Glomerular endothelial cell (primary cell): ENCODE data around the gene CXCR4. TPM values are rescaled to one million over a fixed set of nuclear protein-coding genes. Genes with fewer than 3 reads are reported as not detected.

ENCODE experiments used
- DNase-seq: peaks from one replicate; pipeline ENCODE4 v3.0.0-alpha.2; 2011; ENCODE audit warnings: low read depth, low spot score; ENCODE audit errors: extremely low read depth
- total RNA-seq: library from RNA; depleted of rRNA; stranded (reverse); fragments of >200 nt; gene quantifications from 2 replicates; pipeline ENCODE4 v1.2.3, GENCODE V29; 2015

Gene CXCR4
- total RNA-seq, 1 donor from 2014 or later: 211 TPM

GRCh38 chr2:136131961-136132824 lies 14.2 kb upstream of the CXCR4 start:
- DNase-seq: no peak

- DNase-seq: no peak
Observed at GRCh38 chr2:136131484-136131960, 13.6 kb upstream of the CXCR4 start.

- no peak for DNase-seq
Observed at GRCh38 chr2:136130511-136130910, 12.6 kb upstream of the CXCR4 start.

GRCh38 chr2:136130045-136130444 lies 12.1 kb upstream of the CXCR4 start:
- DNase-seq: no peak

- no peak for DNase-seq
Observed at GRCh38 chr2:136129601-136130000, 11.7 kb upstream of the CXCR4 start.

DNA sequence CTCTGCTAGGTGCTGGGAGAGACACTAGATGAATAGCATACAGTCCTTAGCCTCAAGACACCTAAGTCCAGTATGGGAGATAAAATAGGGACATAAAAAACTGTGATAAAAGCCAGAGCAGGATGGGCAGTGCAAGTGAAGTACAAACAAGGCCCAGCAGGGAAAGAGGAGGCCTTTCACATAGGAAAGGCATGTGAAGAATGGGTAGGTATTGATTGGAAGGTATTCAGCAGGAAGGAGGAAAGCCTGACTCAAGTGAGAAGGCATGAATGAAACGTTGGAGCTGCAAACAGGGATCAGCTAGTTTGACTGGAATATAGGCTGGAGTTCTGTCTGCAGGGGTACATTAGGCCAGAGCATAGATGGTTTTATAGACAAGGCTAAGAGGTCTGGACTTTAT lies 11.0 kb upstream of the CXCR4 start:
- DNase-seq: no peak

DNA sequence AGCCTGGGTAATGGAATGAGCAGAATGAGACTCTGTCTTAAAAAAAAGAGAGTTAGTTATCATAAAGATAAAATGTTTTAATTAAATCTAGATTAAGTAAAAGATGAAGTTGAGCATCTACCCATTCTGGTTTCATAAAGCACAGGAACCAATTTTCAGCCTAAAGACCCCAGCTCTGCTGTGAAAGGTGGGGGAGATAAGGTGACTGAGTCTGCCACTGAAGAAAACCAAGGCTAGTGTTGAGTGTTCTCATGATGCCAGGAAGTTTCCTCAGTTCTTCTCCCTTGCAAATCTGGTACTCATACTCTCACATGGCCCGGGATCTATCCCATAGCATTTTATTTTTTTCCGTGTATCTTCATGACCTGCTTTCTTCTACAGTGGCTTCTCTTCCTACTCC lies 10.4 kb upstream of the CXCR4 start:
- no peak for DNase-seq

GRCh38 chr2:136127356-136127755 lies 9.4 kb upstream of the CXCR4 start:
- no peak for DNase-seq

GRCh38 chr2:136126421-136126926 lies 8.5 kb upstream of the CXCR4 start:
- no peak for DNase-seq

DNA sequence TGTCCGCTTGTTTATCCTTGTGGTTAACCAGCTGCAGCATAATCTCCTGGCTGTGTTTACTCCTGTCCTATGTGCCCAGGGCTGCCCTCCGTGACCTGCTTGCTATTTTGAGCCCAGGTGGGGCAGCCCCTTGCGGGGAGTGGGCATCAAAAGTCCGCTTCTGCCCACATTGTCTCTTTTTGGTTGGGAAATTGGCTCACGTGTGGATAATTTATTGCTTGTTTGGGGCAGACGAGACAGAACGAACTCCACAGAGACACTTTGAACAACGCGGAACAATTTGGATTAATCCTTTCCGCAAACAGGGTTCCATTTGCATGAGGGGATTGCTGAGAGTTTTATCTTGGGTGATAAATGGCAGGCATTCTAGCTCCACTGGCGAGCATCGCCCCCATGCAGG lies 8.1 kb upstream of the CXCR4 start:
- no peak for DNase-seq

GRCh38 chr2:136125236-136125635 lies 7.3 kb upstream of the CXCR4 start:
- no peak for DNase-seq

GRCh38 chr2:136124805-136125204 lies 6.9 kb upstream of the CXCR4 start:
- DNase-seq: no peak

GRCh38 chr2:136122661-136123060 lies 4.7 kb upstream of the CXCR4 start:
- DNase-seq: no peak

DNA sequence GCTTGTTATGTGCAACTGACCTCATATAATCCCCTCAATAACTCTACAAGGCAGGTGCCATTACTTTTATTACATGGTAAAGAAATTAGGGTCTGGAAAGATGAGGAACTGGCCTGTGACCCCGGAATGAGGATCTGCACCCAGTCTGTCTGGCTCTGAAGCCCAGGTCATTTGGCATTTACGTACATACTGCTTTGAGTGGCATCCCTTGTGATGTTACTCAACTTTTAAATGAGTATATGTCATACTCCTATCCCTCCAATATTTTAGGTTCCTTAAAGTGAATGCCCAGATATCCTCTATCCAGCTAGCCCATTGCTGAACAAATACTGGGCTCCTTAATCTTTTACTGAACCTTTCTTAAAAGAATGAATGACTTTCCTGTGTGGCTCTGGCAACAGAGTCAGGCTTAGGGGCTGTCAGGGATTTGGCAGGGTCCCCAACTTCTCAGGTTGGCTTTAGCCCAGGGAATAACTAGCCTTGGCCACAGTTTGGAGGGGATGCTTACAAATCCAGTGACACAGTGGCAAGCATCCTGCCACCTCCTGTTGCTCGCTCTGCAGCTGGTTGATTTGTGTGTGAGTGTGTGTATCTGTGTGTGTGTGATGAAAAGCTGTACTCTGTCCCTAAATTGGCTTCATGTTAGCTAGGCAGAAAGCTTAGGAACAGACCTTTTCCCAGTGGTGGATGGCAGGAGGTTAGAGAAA lies 3.4 kb upstream of the CXCR4 start:
- no peak for DNase-seq

GRCh38 chr2:136119717-136120675 lies 2.0 kb upstream of the CXCR4 start:
- DNase-seq: no peak

- no peak for DNase-seq
Observed at GRCh38 chr2:136118819-136119716, 1.1 kb upstream of the CXCR4 start.

DNA sequence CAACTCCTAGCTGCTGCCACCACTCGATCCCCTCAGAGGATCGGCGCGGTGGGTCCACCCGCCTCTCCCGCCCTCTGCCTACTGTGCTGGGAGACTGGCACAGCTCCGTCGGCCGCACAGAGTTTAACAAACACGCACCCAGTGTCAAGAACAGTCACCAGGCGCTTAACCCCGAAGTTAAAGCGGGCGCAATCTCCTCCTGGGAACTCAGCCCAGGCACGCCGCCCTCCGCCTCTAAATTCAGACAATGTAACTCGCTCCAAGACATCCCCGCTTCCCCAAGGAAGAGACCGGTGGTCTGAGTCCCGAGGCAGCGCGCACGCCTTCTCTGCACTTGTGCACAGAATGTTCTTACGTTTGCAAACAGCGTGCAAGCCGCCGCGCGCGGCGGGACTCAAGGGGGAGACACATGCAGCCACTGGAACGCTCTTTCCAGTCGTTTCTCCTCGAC lies 533 bp downstream of the CXCR4 start:
- no peak for DNase-seq

- DNase-seq: no peak
Observed at GRCh38 chr2:136116813-136117390, 1.0 kb downstream of the CXCR4 start.

DNA sequence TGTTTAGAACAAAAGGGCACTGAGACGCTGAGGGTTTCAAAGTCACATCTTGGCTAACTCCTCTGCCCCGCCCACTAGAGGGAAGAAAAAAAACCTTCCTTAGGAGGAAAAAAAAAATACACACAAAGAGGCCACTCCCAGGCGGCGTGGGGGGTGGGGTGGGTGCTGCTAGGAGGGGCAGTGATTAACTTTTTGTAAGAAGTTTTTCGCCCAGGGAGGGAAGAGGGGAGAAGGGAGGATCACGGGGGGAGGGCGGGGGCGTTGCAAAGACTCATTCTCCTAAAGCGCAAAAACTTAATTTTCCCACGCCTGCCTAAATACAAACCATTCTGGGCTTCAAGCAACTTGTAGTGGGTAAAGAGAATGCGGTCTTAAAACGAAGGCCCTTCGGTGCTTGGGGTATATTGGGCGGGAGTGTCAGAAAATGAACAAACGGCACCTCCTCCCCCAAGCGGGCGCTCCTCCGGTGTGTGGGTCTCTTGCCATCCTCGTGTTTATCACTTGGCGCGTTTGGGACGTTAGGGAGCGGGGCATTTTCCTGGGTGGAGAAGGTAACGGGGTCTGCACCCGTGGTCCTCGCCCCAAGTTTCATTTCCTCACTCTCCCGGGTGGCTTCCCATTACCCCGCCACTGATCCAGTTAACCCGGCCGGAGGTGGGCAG lies 1.7 kb downstream of the CXCR4 start:
- no peak for DNase-seq
